Measurements from ENCODE around the gene CLCN2.

Gene CLCN2

GRCh38 chr3:184332370-184333090 is 28.9 kb downstream of the CLCN2 start:
- H3K27me3 Mint-ChIP-seq (ENCODE audit: low read depth, poor library complexity) = no peaks in the 10 kb centered on the region
- peaks cover 17% of the 10 kb centered on the region for H3K4me1 Mint-ChIP-seq
- peaks cover 65% of the 10 kb centered on the region for H3K36me3 Mint-ChIP-seq (ENCODE audit: low read depth)
- H3K27ac Mint-ChIP-seq = peak overlapping the region; percentile 87
- TF ChIP-seq CTCF (IDR thresholded peaks at IDR 0.05) = no peak
- H3K4me3 Mint-ChIP-seq = no peak overlapping the region
- no peak for DNase-seq
- H3K9me3 Mint-ChIP-seq = no peaks in the 10 kb centered on the region

- H3K36me3 Mint-ChIP-seq (ENCODE audit: low read depth) = peaks cover 98% of the 10 kb centered on the region
- no peak overlapping the region for H3K27ac Mint-ChIP-seq
- no peak for TF ChIP-seq CTCF (IDR thresholded peaks at IDR 0.05)
- no peaks in the 10 kb centered on the region for H3K4me1 Mint-ChIP-seq
- H3K4me3 Mint-ChIP-seq = no peak overlapping the region
- DNase-seq = no peak
- no peaks in the 10 kb centered on the region for H3K9me3 Mint-ChIP-seq
- peaks cover 3% of the 10 kb centered on the region for H3K27me3 Mint-ChIP-seq (ENCODE audit: low read depth, poor library complexity)
These were observed 32.9 kb downstream of the CLCN2 start for GRCh38 chr3:184328516-184328915.

- Mint-ChIP-seq H3K36me3 (ENCODE audit: low read depth) (peaks cover 98% of the 10 kb centered on the region), H3K27ac (peak overlapping the region; percentile 93)
These were observed 34.2 kb downstream of the CLCN2 start for GRCh38 chr3:184327171-184327570.

GRCh38 chr3:184325715-184326369 is 35.6 kb downstream of the CLCN2 start:
- H3K36me3 Mint-ChIP-seq (ENCODE audit: low read depth) = peaks cover 98% of the 10 kb centered on the region
- no peak for DNase-seq
- H3K9me3 Mint-ChIP-seq = no peaks in the 10 kb centered on the region
- TF ChIP-seq CTCF (IDR thresholded peaks at IDR 0.05) = no peak
- H3K4me1 Mint-ChIP-seq = no peaks in the 10 kb centered on the region
- peaks cover 3% of the 10 kb centered on the region for H3K27me3 Mint-ChIP-seq (ENCODE audit: low read depth, poor library complexity)
- no peak overlapping the region for H3K27ac Mint-ChIP-seq
- H3K4me3 Mint-ChIP-seq = no peak overlapping the region

More at GRCh38 chr3:184327171-184327570, 34.2 kb downstream of the CLCN2 start:
- no peaks in the 10 kb centered on the region for H3K9me3 Mint-ChIP-seq
- H3K4me3 Mint-ChIP-seq = no peak overlapping the region
- peaks cover 3% of the 10 kb centered on the region for H3K27me3 Mint-ChIP-seq (ENCODE audit: low read depth, poor library complexity)
- no peak for DNase-seq
- no peak for TF ChIP-seq CTCF (IDR thresholded peaks at IDR 0.05)
- H3K4me1 Mint-ChIP-seq = no peaks in the 10 kb centered on the region

GRCh38 chr3:184325269-184325668 is 36.1 kb downstream of the CLCN2 start:
- H3K36me3 Mint-ChIP-seq (ENCODE audit: low read depth) = peaks cover 98% of the 10 kb centered on the region
- no peak for DNase-seq
- no peak overlapping the region for H3K4me3 Mint-ChIP-seq
- H3K27me3 Mint-ChIP-seq (ENCODE audit: low read depth, poor library complexity) = peaks cover 3% of the 10 kb centered on the region
- H3K27ac Mint-ChIP-seq = no peak overlapping the region
- no peak for TF ChIP-seq CTCF (IDR thresholded peaks at IDR 0.05)
- no peaks in the 10 kb centered on the region for H3K4me1 Mint-ChIP-seq
- H3K9me3 Mint-ChIP-seq = no peaks in the 10 kb centered on the region

All from nephron progenitor cell (in vitro differentiated cells).